HL-60 (cell line): ENCODE results near the gene DLX2.

Experiments used
- DNase-seq, 2 experiments: peaks; one replicate each; pipeline ENCODE4 v3.0.0-alpha.2; 2010 to 2020; ENCODE audit warnings: low read depth in 1 of 2, low spot score in 1 of 2
- H3K27ac ChIP-seq: fragments of 250-450 bp; sonication (Bioruptor Pico); replicated peaks from 2 replicates; pipeline ENCODE4 v1.5.1; 2020; ENCODE audit warnings: mild to moderate bottlenecking, moderate library complexity
- H3K27me3 ChIP-seq: fragments of 250-450 bp; sonication (Bioruptor Pico); 2 replicates; pipeline ENCODE4 v1.5.1; 2021; ENCODE audit warnings: mild to moderate bottlenecking, moderate library complexity; ENCODE audit not compliant: insufficient read depth, poor library complexity, severe bottlenecking
- H3K4me3 ChIP-seq: replicated peaks from 2 replicates; pipeline ENCODE4 v1.5.1; 2011; ENCODE audit warnings: mild to moderate bottlenecking, control low read depth, low read length; ENCODE audit not compliant: insufficient read depth
- GABPA ChIP-seq: IDR thresholded peaks from 2 replicates; pipeline ENCODE4 v1.6.1; 2012; ENCODE audit warnings: low read depth
- POLR2AphosphoS5 ChIP-seq: IDR thresholded peaks from 2 replicates; pipeline ENCODE4 v1.6.1; 2012; ENCODE audit warnings: low read depth
- SPI1 ChIP-seq: IDR thresholded peaks from 2 replicates; pipeline ENCODE4 v1.6.1; 2012; ENCODE audit warnings: low read depth, mild to moderate bottlenecking, borderline replicate concordance
- TF ChIP-seq, protein P1 (sequence below): IDR thresholded peaks from 2 replicates; pipeline ENCODE4 v1.6.1; 2012; ENCODE audit warnings: low read depth; ENCODE audit not compliant: insufficient replicate concordance
- TF ChIP-seq, protein P2 (sequence below): IDR thresholded peaks from one replicate; pipeline ENCODE4 v1.5.1; 2011; ENCODE audit warnings: low read length, control low read depth, inconsistent platforms; ENCODE audit not compliant: insufficient read depth

The DLX2 gene

DNA sequence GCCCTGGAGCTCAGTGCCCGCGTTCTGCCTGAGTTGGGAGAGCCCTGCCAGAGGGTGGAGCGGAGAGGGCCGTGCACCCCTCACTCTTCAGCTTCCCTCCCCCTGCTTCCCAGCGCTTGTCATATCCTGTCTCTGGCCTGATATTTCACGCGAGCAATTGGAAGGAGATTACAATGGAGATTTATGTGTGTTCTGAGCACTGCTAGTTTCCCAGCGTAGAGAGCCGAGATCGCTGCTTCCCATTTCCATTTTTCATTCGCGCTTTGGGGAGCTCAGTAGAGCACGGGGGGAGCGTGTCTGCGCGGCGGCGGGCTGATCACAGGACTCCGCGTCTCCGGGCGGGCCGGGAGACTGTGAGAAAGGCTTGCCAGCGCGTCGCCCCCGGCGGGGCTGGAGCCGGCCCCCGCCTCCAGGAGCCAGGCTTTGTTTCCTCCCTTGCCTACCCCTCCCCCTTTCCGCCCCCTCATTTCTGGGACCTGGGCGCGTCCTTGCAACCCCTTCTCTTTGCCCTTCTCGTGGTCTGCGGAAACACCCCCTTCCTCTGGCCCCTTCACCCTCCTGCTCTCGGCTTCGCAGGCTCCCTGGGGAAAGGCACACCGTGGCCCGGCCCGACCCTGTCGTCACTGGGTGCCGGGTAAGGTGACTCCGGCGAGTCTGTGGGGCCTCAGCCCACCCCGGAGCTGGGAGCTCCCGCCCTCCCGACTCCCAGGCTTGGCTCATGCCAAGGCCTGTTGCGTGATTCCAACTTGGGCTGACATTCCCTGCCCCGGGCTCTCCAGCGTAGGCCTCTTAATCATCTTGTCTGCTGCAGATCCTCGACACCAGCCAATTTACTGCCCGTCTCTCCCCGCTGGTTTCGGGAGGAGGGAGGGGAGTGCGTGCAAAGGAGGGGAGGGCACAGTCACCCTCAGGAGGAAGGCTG, 5.8 kb downstream of the DLX2 start:
- Histone ChIP-seq H3K4me3 (peak overlapping the region; percentile 15), H3K27me3 (peaks cover 91% of the 10 kb centered on the region), H3K27ac (no peak overlapping the region)
- DNase-seq = no peak
- TF ChIP-seq, protein P1, sequence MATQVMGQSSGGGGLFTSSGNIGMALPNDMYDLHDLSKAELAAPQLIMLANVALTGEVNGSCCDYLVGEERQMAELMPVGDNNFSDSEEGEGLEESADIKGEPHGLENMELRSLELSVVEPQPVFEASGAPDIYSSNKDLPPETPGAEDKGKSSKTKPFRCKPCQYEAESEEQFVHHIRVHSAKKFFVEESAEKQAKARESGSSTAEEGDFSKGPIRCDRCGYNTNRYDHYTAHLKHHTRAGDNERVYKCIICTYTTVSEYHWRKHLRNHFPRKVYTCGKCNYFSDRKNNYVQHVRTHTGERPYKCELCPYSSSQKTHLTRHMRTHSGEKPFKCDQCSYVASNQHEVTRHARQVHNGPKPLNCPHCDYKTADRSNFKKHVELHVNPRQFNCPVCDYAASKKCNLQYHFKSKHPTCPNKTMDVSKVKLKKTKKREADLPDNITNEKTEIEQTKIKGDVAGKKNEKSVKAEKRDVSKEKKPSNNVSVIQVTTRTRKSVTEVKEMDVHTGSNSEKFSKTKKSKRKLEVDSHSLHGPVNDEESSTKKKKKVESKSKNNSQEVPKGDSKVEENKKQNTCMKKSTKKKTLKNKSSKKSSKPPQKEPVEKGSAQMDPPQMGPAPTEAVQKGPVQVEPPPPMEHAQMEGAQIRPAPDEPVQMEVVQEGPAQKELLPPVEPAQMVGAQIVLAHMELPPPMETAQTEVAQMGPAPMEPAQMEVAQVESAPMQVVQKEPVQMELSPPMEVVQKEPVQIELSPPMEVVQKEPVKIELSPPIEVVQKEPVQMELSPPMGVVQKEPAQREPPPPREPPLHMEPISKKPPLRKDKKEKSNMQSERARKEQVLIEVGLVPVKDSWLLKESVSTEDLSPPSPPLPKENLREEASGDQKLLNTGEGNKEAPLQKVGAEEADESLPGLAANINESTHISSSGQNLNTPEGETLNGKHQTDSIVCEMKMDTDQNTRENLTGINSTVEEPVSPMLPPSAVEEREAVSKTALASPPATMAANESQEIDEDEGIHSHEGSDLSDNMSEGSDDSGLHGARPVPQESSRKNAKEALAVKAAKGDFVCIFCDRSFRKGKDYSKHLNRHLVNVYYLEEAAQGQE = no peak
- TF ChIP-seq, protein P2, sequence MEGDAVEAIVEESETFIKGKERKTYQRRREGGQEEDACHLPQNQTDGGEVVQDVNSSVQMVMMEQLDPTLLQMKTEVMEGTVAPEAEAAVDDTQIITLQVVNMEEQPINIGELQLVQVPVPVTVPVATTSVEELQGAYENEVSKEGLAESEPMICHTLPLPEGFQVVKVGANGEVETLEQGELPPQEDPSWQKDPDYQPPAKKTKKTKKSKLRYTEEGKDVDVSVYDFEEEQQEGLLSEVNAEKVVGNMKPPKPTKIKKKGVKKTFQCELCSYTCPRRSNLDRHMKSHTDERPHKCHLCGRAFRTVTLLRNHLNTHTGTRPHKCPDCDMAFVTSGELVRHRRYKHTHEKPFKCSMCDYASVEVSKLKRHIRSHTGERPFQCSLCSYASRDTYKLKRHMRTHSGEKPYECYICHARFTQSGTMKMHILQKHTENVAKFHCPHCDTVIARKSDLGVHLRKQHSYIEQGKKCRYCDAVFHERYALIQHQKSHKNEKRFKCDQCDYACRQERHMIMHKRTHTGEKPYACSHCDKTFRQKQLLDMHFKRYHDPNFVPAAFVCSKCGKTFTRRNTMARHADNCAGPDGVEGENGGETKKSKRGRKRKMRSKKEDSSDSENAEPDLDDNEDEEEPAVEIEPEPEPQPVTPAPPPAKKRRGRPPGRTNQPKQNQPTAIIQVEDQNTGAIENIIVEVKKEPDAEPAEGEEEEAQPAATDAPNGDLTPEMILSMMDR = no peak
- TF ChIP-seq SPI1 = no peak
- TF ChIP-seq POLR2AphosphoS5 = no peak
- TF ChIP-seq GABPA = no peak

DNA sequence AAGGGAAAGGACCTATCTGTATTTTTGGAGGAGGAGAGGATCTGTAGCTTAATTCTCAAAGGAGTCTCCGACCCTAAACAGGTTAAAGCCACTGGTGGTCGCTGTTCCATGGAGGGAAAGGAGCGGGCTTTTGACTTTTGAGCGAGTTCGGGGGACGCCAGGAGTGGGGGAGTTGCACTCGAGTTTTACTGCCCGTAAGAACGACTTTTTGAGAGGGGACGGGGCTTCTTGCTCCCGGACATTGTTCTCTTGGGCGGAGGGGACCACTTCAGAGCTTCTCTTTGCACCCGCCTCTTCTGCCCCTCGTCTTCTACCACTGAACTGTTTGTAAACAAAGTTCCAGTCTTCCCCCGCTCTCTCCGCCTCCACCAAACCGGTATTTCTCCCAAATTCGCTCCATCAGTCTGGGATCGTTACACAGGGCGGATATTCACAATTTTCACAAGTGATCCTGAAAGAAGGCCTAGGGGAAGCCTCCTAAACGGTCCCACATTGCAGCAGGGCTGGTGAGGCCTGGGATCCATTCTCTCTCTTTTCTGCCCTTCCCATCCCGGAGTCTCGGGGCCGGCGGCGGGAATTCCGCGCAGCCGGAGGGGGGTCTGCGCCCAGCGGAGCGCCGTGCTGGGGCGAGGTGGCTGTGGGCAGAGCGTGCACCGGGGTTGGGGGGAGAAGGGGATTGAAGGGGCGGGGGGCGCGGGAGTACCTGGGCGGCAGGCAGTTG, 6.6 kb downstream of the DLX2 start:
- H3K27me3 ChIP-seq = peaks cover 91% of the 10 kb centered on the region
- DNase-seq = no peak
- TF ChIP-seq, protein P1 = no peak
- TF ChIP-seq POLR2AphosphoS5 (no peak), GABPA (no peak), SPI1 (no peak)
- TF ChIP-seq, protein P2 = no peak
- H3K4me3 ChIP-seq = peak overlapping the region; percentile 68
- no peak overlapping the region for H3K27ac ChIP-seq

DNA sequence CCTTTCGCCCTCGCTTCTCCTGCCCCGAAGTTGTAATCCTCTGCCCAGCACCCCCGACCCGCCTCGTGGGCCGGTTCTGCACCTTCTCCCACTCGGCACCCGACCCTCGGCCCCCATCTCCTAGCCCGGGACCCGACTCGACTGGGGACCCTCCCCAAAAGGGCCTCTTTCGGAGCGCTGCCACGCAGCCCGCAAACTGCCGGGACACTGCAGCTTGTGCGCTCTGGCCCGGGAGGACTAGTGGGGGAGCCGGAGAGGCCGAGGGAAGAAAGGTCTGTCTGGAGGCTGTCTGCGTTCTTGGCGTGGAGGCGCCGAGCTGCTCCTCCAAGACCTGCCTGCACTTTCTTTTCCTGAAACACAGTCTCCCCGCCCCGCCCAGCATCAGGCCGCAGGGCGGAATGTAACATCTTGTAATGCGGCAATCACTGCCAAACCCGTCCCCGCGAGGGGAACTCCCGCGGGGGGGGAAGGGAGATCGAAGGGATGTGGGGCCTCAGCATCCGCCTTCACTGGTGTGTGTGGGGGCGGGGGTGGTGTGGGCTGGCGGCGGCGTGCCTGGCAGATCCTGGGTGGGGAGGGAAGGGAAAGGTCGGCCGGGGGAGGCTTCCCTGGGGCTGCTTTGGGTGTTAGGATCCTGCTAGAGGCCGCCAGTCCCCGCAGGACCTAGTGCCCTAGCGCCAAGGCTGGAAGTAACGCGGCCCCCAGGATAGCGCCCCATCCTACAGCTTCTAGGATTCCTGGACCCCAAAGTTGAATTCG, 7.4 kb downstream of the DLX2 start:
- H3K27ac ChIP-seq = no peak overlapping the region
- peak overlapping the region; percentile 68 for H3K4me3 ChIP-seq
- peak in 1 of 2 experiments; percentile 60 for DNase-seq
- peaks cover 88% of the 10 kb centered on the region for H3K27me3 ChIP-seq
- no peak for TF ChIP-seq GABPA
- no peak for TF ChIP-seq POLR2AphosphoS5
- TF ChIP-seq SPI1 = no peak
- TF ChIP-seq, protein P1 = no peak
- TF ChIP-seq, protein P2 = no peak
